Hematopoietic multipotent progenitor cell treated with erythropoietin and hydrocortisone succinate and interleukin-3 and kit ligand, for 6 days (in vitro differentiated cells): Measurements from ENCODE around the gene CAMK1D.
"Not testable (repeated sequence)": the region's sequence is repeated elsewhere in the genome, so short reads cannot be mapped to it uniquely, and the experiment has no call there.

Experiments
- DNase-seq: peaks from one replicate; pipeline ENCODE4 v3.0.0-alpha.2; 2015

The CAMK1D gene

DNA sequence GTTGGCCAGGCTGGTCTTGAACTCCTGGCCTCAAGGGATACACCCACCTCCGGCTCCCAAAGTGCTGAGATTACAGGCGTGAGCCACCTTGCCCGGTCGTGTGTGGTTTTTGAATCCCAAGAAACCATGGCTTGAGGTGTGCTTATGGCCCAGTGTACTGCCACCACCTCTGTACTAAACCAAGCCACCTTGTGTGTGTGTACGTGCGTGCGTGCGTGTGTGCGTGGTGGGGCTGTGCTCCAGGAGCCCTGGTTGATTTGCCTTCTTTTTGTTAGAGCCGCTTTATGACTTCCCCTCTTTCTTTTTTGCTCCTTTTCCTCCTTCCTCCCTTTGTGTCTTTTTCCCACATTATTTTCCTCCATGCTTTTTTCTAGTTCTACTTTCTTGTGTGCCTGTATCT is 121.4 kb downstream of the CAMK1D start:
- DNase-seq, result no peak

DNA sequence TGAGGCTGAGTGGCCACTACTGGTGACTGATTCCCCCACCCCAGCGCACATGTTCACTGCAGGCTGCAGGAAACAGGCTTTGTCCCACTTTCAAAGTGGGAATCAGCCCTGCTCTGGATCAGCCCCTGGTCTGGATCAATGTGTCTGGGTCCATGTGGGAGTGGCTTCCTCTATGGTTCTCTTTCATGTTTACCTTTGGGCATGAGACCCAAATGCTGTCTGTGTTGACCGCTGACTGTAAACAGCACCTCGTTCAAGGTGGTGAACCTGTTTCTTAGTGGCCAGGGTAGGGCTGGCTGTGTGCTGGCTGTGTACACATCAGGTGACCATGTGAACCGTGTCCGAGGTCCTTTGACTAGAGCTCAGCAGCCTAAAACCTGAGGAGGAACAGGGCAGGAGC is 121.8 kb downstream of the CAMK1D start:
- DNase-seq, result no peak

DNA sequence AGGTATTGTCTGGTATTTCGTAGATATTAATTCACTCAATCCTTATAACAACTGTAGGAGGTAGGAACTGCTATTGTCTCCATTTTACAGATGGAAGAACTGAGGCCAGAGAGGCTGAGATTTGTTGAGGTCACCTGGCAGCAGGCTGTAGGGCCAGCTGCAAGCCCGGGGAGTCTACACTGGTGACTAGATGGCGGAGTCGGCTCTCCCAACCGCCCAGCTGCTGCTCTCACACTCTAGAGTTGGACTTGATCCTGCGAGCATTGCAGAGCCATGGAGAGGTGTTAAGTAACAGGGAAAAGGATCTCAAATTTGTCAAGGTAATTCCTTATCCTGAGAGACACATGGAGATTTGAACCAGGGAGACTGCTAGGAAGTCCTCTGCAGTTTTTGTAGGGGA is 124.1 kb downstream of the CAMK1D start:
- DNase-seq, result no peak

DNA sequence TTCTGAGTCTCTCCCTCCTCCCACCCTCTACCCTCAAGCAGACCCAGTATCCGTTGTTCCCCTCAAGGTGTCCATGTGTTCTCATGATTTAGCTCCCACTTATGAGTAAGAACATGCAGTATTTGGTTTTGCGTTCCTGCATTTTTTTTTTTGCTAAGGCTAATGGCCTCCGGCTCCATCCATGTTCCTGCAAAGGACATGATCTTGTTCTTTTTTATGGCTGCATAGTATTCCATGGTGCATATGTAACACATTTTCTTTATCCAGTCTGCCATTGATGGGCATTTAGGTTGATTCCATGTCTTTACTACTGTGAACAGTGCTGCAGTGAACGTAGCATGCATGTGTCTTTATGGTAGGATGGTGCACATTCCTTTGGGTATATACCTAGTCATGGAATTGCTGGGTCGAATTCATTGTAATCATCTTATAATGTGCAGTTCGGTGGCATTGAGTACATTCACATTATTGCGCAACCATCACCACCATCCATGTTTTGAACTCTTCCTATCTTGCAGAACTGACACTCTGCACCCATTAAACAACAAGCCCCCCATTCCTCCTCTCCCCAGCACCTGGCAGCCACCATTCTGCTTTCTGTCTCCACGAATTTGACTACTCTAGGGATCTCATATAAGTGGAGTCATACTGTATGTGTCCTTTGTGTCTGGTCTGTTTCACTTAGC is 125.5 kb downstream of the CAMK1D start:
- no peak for DNase-seq

DNA sequence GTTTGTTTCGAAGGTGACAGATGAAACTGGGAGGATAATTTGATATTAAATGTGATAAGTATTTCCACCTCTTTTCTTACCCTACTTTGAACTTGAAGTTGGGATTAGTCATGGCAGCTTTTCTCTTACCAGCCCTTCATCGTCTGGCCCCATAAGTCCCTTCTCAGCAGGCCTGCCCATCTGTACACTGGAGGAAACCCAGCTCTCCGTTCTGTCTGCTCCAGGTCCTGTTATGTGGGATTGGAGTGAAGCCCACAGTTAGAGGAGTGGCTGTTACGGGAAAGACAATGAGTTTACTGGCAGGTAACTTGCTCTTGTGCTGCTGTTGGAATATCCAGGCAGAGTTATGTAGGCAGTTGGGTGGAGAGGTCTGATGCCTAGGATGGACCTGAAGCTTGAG is 127.3 kb downstream of the CAMK1D start:
- DNase-seq, result no peak

DNA sequence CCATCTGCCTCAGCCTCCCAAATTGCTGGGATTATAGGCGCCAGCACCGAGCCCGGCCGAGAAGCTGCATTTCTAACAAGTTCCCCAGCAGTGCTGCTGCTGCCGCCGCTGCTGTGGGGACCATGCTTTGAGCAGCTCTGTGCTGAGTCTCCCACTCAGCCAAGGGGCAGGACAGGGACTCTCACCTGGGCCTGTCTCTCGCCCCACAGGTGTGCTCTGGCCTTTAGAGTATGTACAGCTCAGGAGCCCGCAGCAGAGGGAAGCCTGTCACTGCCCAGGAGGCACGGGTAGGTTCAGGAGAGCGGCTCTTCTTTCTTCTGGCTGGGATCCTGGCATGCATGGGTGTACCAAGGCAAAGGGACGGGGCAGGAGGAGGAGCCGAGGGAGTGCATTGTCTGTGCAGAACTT is 130.1 kb downstream of the CAMK1D start:
- DNase-seq, result no peak

DNA sequence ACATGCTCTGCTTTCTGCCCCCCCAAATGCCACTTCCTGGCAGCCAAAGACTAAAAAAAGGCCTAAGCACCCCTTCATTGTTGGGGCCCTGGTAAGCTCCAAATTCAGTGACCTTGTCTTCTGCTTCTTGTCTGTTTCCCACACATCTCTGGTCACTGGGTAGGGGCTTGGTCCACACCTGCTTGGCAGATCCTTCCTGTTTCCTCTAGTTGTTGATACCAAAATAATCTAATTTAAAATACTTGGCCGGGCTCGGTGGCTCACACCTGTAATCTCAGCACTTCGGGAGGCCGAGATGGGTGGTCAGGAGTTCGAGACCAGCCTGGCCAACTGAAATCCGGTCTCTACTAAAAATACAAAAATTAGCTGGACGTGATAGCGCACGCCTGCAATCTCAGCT is 130.6 kb downstream of the CAMK1D start:
- no peak for DNase-seq

DNA sequence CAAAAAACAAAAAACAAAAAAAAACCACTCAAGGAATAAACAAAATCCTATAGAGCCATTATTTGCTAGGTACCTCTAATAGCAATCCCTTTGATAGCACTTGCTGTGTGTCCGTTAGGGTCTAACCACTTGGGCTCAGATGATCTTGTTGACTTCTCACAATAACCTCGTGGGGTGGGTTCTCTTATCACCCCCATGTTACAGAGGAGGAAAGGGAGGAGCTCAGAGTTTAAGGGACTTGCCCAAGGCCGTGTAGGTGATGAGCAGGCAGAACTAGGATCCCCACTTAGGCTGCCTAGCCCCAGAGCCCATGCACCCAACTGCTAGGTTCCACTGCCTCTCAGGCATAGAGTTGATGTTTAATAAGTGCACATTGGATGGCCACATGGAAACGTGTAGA is 131.1 kb downstream of the CAMK1D start:
- no peak for DNase-seq

DNA sequence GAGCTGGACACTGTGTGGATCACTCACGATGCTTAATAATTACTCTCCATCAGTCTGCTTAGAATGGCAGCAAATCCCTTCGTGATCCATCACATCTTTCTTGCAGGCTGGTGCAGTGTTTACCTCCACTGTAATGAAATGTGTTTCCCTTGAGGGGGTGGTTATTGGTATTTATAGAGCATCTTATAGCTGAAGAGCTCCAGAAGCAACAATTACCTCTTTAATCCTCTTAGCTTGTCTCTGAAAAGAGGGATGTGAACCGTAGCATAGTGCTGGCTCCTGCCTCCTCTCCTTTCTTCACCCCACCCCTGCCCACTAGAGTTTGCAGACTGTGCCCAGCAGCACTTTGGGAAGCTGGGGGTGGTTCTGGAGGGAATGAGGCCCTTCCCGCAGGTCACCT is 132.6 kb downstream of the CAMK1D start:
- no peak for DNase-seq

DNA sequence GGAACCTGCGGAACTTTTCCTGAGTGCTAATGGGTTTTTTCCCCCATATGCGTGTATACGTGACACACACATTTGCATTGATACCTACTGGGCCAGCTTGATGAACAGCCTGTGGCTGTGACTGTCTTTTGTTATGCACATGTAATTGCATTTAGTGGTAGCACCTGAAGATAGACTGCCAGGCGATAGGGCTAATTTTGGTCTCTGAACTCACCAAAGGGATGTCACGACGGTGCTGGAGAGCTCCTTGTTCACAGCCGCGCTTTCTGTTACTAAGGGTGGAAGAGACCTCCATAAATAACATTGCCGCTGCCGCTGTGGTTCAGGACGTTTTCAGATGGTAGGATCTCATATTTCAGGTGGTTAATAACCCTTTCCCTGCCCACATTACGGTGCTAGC is 133.2 kb downstream of the CAMK1D start:
- peak; percentile 61 for DNase-seq

DNA sequence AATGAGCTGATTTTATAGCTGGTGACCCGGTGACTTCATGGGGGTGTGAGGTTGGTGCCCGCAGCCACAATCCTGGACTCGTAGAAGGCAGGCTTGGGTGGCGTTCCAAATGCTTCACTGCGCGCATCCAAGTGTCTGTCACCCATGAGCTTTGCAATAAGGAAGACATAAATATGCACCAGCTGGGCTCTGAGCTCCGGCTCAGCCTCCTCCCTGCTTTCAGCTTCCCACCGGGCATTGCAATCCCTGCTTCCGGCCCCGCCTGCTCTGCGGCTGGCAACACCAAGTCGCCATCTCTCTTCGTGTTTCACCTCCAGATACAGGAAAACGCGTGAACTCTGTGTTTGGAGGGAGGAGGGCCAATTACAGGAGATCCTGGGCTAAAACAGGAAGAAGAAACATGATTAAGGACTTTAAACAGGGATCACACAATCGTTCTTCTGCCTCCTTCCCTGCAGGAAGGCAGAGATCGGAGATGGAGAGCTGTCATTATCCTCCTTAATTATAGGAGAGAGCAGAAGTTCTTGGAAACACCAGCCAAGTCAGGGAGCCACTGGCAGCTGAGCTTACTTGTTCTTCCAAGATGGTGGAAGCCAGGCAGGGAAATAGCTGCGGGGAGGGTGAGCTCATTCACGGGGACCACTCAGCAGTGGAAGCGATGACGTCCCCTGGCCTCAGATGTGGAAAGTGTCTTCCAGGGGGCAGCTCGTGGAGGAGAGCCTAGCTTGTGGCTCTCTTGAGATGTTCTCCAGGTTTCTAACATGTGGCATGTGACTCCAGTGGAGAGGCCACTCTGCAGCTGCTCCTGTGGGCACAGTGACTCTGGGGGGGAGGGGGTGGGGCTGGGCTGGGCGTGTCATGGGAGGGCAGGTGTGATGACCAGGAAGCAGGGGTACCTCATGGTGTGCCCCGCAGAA is 134.9 kb downstream of the CAMK1D start:
- no peak for DNase-seq

DNA sequence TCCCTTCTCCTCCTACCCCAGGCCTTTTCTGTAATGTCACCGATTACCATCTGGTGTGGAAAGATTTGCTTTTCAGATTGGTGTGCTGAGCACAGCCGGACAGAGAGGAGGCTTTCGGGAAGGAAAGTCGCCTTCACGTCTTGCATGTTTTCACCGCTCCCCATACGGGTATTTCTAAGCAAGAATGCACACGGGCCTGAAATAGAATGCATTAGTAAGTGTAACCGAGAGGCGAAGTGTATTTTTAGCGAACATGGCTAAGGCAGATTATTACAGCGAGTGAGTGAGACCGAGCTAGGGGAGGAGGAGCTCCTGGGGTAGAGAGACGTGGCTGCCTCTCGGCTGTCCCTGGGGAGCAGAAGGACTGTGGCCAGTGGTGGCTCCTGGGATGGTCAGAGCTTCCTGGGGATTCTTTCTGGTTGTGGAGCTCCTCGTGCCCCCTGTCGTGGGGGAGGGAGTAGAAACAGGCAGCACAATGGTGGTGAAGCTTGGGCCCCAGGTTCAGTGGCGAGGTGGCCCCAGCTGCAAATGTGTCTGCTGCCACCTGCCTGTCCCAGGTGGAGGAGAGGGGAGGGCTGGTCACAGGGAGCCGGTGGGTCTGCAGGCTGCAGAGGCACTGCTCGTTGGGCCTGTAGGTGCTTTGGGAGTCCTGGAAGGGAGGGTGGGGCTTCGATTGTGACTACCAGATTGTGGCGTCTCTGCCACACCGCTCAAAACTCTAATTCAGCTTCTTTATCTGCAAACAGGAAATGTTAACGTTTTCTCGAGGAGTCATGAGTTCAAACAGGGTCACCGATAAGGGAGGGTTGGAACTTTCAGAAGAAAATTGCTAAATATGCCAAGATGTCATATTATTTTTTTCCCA is 135.8 kb downstream of the CAMK1D start:
- peak; percentile 87 for DNase-seq

DNA sequence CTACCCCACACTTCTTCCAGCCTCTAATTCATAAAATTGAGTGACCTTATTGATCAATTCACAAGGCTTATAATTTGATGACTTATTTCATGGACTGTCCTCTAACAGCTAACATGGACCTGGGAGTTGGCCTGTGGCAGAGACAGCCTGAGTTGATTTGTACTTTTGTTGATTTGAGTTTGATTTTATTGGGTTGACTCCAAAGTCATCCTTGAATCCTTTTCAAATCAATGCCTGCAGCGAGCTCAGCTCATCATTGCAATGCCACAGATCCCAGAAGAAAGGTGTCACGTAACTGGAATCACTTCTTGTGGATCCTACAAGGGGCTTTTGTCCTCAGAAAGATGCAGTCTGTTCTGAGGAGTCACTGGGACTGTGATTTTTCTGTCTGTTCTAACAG is 138.0 kb downstream of the CAMK1D start:
- DNase-seq, result no peak

DNA sequence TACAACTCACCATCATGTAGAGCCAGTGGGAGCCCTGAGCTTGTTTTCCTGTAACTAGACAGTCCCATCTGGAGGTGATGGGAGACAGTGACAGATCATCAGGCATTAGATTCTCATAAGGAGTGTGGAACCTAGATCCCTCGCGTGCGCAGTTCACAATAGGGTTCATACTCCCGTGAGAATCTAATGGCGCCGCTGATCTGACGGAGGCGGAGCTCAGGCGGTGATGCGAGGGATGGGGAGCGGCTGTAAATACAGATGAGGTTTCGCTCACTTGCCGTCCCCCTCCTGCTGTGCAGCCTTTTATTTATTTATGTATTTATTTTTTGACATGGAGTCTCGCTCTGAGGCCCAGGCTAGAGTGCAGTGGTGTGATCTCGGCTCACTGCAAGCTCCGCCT is 139.3 kb downstream of the CAMK1D start:
- no peak for DNase-seq

DNA sequence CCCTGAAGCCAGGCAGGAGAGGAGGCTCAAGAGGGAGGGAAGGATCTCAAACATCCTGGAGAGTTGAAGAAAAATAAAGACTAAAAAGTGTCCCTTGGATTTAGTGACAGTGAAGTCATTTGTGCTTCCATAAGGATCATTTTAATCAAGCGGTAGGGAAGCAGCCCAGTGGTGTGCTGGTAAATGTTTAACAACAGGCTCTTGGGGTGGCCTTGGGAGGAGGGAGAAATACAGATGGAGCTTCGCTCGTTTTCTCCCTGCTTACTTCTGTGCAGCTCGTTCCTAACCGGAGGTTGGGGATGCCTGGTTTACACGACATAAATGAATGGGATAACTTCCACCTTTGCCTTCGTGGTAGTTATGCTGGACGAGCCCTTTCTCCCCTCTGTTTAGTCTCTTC is 140.0 kb downstream of the CAMK1D start:
- DNase-seq, result no peak

DNA sequence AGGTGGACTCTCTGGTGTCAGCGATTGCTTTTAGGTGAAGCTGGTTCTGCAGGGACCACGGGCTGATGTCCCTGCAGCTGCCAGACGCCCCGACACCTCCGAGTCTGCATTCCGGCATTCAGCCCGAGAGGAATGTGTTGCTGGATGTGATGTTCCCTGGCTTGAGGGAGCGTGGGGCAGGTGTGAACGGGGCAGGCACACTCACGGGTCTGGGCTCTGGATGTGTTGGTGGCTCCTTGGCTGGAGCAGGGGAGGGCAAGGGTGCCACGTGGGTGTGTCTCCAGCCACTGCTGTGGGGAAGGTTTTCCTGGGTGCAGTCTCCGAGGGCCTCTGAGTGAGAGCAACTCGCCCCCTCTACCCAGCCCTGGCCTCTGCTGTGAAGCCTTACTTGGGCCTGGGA is 140.5 kb downstream of the CAMK1D start:
- no peak for DNase-seq

DNA sequence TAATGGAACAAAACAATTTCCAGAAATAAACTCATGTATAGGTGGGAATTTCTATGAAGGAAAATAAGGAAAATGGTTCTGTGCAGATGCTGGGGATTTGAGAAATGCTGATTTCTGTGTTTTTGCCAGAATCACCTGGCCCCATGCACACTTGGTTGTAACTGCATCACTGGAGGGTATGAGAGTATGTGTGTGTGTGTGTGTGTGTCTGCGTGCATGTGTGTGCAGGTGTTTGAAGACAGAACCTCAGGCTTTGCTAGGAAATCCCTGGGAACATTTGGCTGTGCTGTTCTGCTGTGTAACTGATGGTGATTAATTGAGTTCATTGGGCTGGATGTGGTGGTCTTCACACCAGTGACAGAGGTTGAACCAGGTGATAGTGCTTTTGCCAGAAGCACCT is 141.6 kb downstream of the CAMK1D start:
- no peak for DNase-seq

DNA sequence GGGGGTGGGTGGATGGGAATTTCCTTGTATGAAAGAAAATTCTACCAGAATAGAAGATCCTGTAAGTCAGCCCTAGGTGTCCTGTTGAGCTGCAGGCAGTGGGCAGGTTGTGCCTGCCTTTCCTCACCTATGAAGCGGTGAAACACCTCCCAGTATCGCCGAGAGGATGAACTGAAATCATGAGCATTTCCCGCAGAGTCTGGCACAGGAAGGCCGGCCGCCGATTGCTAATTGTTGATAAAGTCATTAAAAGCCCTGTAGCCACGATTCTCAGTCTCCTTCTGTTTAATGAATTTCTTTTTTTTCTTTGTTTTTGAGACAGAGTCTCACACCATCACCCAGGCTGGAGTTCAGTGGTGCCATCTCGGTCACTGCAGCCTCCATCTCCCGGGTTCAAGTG is 142.1 kb downstream of the CAMK1D start:
- no peak for DNase-seq

DNA sequence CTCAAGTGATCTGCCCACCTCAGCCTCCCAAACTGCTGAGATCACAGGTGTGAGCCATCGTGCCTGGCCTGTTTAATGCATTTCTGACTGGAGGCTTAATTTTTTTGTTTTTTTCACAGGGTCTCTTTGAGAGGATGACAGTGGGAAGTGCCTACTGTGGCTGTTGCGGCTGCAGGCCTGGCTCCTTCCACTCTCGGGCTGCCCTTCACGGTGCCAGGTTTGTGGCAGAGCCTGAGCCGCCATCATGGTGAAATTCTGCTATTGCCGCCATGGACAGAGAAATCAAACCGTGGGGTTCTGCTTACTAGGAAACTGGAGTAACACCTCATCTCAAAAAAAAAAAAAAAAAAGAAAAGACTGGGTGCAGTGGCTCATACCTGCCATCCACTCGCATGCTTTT is 142.7 kb downstream of the CAMK1D start:
- no peak for DNase-seq

DNA sequence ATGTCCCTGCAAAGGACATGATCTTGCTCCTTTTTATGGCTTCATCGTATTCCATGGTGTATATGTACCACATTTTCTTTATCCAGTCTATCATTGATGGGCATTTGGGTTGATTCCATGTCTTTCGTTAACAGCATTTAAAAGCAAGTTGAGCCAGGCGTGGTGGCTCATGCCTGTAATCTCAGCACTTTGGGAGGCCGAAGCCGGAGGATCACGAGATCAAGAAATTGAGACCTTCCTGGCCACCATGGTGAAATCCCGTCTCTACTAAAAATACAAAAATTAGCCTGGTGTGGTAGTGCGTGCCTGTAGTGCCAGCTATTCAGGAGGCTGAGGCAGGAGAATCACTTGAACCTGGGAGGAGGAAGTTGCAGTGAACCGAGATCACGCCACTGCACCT is 147.7 kb downstream of the CAMK1D start:
- DNase-seq, result not testable (repeated sequence)

DNA sequence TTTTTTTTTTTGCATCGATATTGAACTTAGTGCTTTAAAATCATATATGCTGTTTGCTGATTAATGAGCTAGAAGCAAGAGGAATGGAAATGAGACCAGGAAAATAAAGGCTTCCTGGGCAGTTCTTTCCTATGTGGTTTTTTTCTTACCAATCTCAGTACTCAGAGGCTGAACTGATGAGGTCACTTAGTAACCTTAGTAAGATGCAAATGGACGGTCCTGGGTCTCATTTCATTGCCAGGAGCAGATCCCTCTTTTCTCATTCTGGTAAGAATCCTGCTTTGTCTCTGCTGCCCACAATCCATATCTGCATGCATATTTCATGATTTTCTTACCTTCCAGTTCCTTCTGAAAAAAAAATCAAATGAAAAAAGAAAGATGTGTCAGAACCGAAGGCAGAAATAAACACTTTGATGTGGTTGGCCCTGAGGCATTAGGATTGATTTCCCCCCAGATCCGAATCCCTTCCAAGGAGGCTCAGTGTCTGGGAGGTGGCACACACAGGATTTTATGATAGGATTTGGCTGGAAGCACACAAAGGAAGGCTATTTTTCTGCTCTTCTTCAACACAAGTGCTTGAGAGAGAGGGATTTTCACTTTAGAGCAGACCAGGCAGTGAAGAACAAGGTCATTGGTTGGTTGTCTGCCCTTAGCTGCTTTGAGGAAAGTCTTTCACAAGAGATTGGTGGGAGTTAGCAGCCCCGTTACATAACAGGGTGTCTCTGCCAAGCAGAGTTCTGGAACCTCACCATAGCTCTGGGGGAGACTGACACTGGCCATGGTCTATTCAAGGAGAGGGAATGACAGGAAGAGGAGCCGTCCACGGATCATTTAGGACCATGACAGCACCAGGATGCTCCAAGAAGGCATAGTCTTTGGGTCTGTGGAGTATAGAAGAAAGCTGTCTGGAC is 150.0 kb downstream of the CAMK1D start:
- DNase-seq, result peak; percentile 55
